Activated T-helper 1 cell treated with anti-CD3 and anti-CD28 coated beads, Interleukin-12 subunit alpha, Interleukin-12 subunit beta, Interleukin-2, Interleukin-4 antibody, amounts not matched to agents 30 ng/mL and 10 ng/mL and 1 ng/mL, durations not matched to agents 14 hours and 24 hours and 36 hours (primary cell): ENCODE measurements around the gene FAM216A. TPM values are rescaled to one million over a fixed set of nuclear protein-coding genes. Genes with fewer than 3 reads are reported as not detected.
"Not testable (repeated sequence)": the region's sequence is repeated elsewhere in the genome, so short reads cannot be mapped to it uniquely, and the experiment has no call there.

Experiments used
- DNase-seq: peaks from one replicate; pipeline ENCODE4 v3.0.0; 2021; ENCODE audit warnings: low spot score
- H3K27ac Mint-ChIP-seq: one replicate; pipeline ENCODE4 v1.8.0; 2021; ENCODE audit warnings: mild to moderate bottlenecking, mixed read lengths
- H3K27me3 Mint-ChIP-seq: one replicate; pipeline ENCODE4 v1.8.0; 2022; ENCODE audit warnings: mild to moderate bottlenecking, moderate library complexity, mixed read lengths; ENCODE audit not compliant: insufficient read depth
- H3K36me3 Mint-ChIP-seq: one replicate; pipeline ENCODE4 v1.8.0; 2021; ENCODE audit warnings: low read depth, mixed read lengths
- H3K4me1 Mint-ChIP-seq: one replicate; pipeline ENCODE4 v1.8.0; 2021; ENCODE audit warnings: low read depth, mixed read lengths
- H3K4me3 Mint-ChIP-seq: one replicate; pipeline ENCODE4 v1.8.0; 2021; ENCODE audit warnings: mild to moderate bottlenecking, moderate library complexity, mixed read lengths
- H3K9me3 Mint-ChIP-seq: one replicate; pipeline ENCODE4 v1.8.0; 2021; ENCODE audit warnings: mixed read lengths
- intact Hi-C: fragments of 100-400 bp; cut with micrococcal nuclease; formaldehyde crosslinking; loops from one replicate; pipeline ENCODE4 v1.15.1; 2024
- total RNA-seq: library from RNA; stranded (reverse); gene quantifications from 2 replicates; pipeline ENCODE4 v1.2.3, GENCODE V29; 2022

The FAM216A gene
- total RNA-seq, 1 donor from 2014 or later: 40.8 TPM

DNA sequence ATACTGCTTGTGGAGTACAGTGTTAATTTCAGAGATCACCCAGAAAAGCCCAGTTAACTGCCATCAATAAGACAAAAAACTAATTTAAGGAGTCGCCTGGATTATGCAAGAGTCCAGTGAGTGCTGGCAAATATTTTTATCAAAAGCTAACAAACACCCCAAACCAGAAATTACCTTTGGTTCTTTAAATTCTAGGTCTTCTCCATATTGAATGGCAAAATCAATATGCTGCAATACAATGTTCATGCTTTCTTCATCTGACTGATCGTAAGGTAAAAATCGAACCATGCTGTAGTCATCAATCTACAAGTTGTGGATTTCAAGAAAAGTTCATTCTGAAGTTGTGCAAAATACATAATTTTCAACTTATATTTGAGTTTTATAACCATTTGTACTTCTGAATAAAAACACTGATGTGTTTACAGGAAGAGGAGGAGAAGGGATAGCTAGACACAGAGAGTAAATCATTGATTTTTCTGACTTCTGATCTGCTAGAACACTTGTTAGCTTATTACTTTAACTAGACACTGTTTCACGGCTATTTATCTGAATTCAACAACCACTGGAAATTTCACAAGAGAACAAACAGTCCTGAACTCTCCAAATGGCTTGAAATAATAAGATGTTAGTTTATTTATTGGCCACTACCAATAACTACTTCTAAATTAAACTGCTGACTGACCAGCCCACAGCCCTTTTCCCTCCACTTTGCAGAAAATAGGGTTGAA is 14.9 kb upstream of the FAM216A start:
- Mint-ChIP-seq H3K27me3 (no peaks in the 10 kb centered on the region), H3K4me1 (peaks cover 19% of the 10 kb centered on the region), H3K36me3 (peaks cover 29% of the 10 kb centered on the region), H3K9me3 (no peaks in the 10 kb centered on the region), H3K4me3 (no peak overlapping the region), H3K27ac (no peak overlapping the region)
- no peak for DNase-seq
- intact Hi-C loops: no loop called here

DNA sequence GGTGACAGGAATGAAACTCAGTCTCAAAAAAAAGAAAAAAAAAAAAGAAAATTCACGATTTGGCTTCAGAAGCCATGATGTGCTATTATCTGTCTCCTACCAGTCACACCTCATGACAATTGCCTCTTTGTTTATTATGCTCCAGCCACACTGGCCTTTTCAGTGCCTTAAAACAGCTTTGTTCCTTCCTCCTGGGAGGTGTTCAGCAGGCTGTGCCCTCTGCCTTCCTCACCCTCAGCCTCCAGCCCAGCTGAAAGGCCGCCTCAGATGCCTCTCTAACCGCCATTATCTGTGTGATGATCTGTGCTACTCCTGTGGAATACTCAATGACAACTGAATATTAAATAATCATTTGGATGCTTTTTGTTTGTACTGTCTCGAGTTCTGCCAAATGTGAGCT is 9.9 kb upstream of the FAM216A start:
- intact Hi-C loops: no loop called here
- peaks cover 24% of the 10 kb centered on the region for H3K36me3 Mint-ChIP-seq
- no peak overlapping the region for H3K4me3 Mint-ChIP-seq
- H3K4me1 Mint-ChIP-seq: peaks cover 6% of the 10 kb centered on the region
- H3K27me3 Mint-ChIP-seq: no peaks in the 10 kb centered on the region
- H3K27ac Mint-ChIP-seq: no peak overlapping the region
- no peaks in the 10 kb centered on the region for H3K9me3 Mint-ChIP-seq
- no peak for DNase-seq

DNA sequence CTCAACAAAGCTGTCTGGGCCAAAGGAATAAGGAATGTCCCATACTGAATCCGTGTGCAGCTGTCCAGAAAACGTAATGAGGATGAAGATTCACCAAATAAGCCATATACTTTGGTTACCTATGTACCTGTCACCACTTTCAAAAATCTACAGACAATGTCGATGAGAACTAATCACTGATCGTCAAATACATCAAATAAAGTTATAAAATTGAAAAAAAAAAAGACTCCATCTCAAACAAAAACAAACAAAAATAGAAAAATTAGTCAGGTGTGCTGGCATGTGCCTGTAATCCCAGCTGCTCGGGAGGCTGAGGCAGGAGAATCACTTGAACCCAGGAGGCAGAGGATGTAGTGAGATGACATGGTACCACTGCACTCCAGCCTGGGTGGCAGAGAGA is 7.5 kb upstream of the FAM216A start:
- H3K4me3 Mint-ChIP-seq, DNase-seq, H3K27me3 Mint-ChIP-seq, H3K9me3 Mint-ChIP-seq, H3K27ac Mint-ChIP-seq: not testable (repeated sequence)
- intact Hi-C loops: loop anchor here (10.0 kb wide), 1 partner anchor 364 kb away; no protein-coding TSS in a partner anchor
- Mint-ChIP-seq H3K4me1 (peaks cover 11% of the 10 kb centered on the region), H3K36me3 (peaks cover 25% of the 10 kb centered on the region)

DNA sequence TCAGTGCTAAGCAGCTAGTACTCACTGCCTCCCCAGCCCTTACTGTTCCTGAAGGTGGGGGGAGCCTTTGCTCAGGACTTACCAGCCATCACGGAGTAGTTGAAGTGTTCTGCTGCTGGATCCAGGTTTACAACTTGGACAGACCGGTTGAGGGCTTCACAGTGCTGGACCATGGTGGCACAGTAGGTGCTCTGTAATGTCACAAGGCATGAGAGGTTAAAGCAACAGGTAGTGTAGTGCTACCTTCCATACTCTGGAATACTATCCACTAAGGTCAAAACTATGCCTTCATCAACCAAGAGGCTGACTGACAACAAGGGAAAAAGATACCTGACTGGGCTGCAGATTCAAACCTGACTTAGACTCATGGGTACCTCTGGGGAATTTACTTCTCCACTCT is 3.6 kb upstream of the FAM216A start:
- no peaks in the 10 kb centered on the region for H3K27me3 Mint-ChIP-seq
- intact Hi-C loops: loop anchor here (10.0 kb wide), 1 partner anchor 360 kb away; no protein-coding TSS in a partner anchor
- no peak overlapping the region for H3K4me3 Mint-ChIP-seq
- H3K27ac Mint-ChIP-seq: no peak overlapping the region
- H3K36me3 Mint-ChIP-seq: peaks cover 15% of the 10 kb centered on the region
- DNase-seq: no peak
- no peaks in the 10 kb centered on the region for H3K9me3 Mint-ChIP-seq
- H3K4me1 Mint-ChIP-seq: peaks cover 29% of the 10 kb centered on the region

DNA sequence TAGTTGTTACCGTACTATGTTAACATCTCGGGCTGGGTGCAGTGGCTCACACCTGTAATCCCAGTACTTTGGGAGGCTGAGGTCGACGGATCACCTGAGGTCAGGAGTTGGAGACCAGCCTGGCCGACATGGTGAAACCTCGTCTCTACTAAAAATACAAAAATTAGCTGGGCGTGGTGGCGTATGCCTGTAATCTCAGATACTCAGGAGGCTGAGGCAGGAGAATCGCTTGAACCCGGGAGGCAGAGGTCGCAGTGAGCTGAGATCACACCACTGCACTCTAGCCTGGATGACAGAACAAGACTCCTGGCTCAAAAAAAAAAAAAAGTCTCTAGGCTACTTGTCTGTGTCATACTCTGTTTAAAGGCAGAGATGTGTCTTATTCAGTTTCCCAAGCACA is 2.9 kb upstream of the FAM216A start:
- peaks cover 18% of the 10 kb centered on the region for H3K36me3 Mint-ChIP-seq
- not testable (repeated sequence) for H3K27me3 Mint-ChIP-seq, H3K27ac Mint-ChIP-seq, H3K4me3 Mint-ChIP-seq, DNase-seq, H3K9me3 Mint-ChIP-seq
- peaks cover 36% of the 10 kb centered on the region for H3K4me1 Mint-ChIP-seq
- intact Hi-C loops: loop anchor here (10.0 kb wide), 1 partner anchor 359 kb away; no protein-coding TSS in a partner anchor

DNA sequence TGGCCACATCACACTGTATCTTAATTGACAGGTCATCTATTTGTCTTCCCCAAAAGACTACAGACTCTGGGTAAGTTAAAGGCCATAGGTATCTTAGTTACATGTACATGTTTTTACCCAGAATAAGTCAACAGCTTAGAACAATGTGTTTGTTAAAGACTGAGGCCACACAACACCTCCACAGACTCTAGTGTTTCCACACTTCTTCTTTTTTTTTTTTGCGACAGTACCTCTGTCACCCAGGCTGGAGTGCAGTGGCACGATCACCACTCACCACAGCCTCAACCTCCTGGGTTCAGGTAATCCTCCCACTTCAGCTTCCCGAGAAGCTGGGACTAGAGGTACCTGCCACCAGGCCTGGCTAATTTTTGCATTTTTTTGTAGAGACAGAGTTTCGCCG is 1.9 kb upstream of the FAM216A start:
- H3K27ac Mint-ChIP-seq: no peak overlapping the region
- intact Hi-C loops: loop anchor here (10.0 kb wide), 1 partner anchor 358 kb away; no protein-coding TSS in a partner anchor
- peaks cover 37% of the 10 kb centered on the region for H3K4me1 Mint-ChIP-seq

DNA sequence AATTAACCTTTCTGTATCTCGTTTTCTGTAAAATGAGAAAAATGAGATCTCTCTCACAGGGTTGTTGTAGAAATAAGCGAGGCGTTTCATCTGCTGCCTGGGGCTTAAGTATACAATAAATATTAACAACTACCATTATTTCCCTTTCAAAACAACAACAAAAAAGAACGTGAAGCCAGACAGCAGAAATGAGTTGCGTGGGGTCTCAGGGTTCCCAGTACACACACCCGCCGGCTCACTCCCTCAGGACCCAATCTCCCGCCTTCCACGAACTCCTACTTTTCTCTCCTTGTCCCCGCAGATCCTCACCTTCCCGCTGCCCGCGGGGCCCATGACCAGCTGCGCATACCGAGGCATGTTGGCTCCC is 815 bp upstream of the FAM216A start:
- no peak for DNase-seq
- peaks cover 20% of the 10 kb centered on the region for H3K36me3 Mint-ChIP-seq
- intact Hi-C loops: loop anchor here (1.0 to 10.0 kb wide), 12 partner anchors 18 to 357 kb away; partner anchors contain the start of genes ANAPC7, ARPC3, ATP2A2 and PPP1CC
- no peaks in the 10 kb centered on the region for H3K27me3 Mint-ChIP-seq
- H3K4me3 Mint-ChIP-seq: peak overlapping the region; percentile 96
- peaks cover 31% of the 10 kb centered on the region for H3K4me1 Mint-ChIP-seq
- H3K27ac Mint-ChIP-seq: peak overlapping the region; percentile 95
- no peaks in the 10 kb centered on the region for H3K9me3 Mint-ChIP-seq

More for the DNA sequence above, 1.9 kb upstream of the FAM216A start:
- H3K9me3 Mint-ChIP-seq: no peaks in the 10 kb centered on the region
- H3K4me3 Mint-ChIP-seq: peak overlapping the region; percentile 96
- DNase-seq: no peak
- H3K27me3 Mint-ChIP-seq: no peaks in the 10 kb centered on the region
- H3K36me3 Mint-ChIP-seq: peaks cover 21% of the 10 kb centered on the region

DNA sequence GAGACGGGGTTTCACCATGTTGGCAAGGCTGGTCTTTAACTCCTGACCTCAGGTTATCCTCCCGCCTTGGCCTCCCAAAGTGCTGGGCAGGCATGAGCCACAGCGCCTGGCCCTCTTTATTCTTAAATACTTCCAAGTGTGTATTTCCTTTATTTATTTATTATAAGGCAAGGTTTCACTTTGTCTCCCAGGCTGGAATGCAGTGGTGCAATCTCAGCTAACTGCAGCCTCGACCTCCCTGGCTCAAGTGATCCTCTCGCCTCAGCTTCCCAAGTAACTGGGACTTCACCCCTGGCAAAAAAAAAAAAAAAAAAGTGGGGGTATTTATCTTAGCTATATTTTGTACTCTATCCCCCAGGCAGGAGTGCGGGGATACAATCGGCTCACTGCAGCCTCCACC is 6.8 kb downstream of the FAM216A start:
- no peak for DNase-seq
- no peaks in the 10 kb centered on the region for H3K27me3 Mint-ChIP-seq
- no peak overlapping the region for H3K27ac Mint-ChIP-seq
- no peaks in the 10 kb centered on the region for H3K9me3 Mint-ChIP-seq
- peaks cover 23% of the 10 kb centered on the region for H3K36me3 Mint-ChIP-seq
- no peak overlapping the region for H3K4me3 Mint-ChIP-seq
- intact Hi-C loops: no loop called here
- peaks cover 9% of the 10 kb centered on the region for H3K4me1 Mint-ChIP-seq

DNA sequence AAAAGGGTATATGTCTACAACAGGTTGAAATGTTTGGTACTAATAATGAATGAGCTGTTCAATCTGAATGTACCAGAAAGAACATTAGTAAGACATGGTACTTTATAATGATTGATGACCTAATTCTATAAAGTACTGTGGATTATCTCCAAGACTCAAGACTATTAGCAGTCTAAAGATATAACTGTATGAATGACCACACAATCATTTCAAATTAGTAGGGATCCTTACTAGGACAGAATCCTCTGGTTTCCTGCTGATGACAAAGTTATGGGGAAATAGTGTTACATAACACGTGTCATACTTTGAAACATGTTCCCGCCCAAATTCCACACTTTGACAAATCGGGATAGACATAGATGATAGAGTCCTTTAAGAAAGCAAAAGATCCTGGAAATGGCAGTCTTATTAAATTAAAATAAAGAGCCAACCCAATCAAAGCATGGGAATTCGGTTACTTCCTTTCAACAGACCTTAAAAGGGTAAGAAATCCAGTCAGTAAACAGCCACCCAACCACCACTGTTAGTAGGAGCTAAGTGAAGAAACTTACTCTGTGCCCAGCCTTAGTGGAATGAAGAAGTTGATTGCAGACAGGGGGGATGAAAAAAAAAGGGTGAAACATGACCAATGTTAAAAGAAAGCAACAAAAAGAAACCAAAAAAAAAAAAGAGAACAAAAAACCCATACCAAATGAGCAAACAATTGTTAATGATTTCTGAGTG is 30.5 kb downstream of the FAM216A start:
- Mint-ChIP-seq H3K27ac (peak overlapping the region; percentile 73), H3K27me3 (no peaks in the 10 kb centered on the region), H3K4me1 (peaks cover 29% of the 10 kb centered on the region), H3K9me3 (peaks cover 4% of the 10 kb centered on the region), H3K36me3 (peaks cover 26% of the 10 kb centered on the region), H3K4me3 (peak overlapping the region; percentile 70)
- DNase-seq: no peak
- intact Hi-C loops: no loop called here

DNA sequence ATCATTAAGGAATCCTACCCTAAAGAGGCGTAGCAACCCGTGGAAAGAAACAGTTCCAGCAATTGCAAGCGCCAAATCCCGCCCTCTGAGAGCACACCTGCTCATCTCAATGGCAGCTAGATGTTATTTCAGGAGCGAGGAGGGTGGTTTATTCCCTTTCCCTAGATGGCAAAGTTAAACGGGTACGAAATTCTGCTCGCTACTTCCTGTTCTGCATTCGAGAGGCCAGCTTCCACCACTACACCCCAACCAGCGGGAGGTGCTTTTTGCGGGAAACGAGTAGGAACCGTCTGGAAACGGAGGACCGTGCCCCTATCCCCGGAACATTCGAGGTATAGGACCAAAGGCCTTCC is 32.7 kb downstream of the FAM216A start:
- no peaks in the 10 kb centered on the region for H3K27me3 Mint-ChIP-seq
- H3K4me1 Mint-ChIP-seq: peaks cover 29% of the 10 kb centered on the region
- intact Hi-C loops: loop anchor here (5.0 kb wide), 2 partner anchors 186 to 379 kb away; partner anchors contain the start of genes HVCN1 and IFT81
- no peak for DNase-seq
- peak overlapping the region; percentile 90 for H3K27ac Mint-ChIP-seq
- H3K4me3 Mint-ChIP-seq: peak overlapping the region; percentile 90
- H3K9me3 Mint-ChIP-seq: peaks cover 4% of the 10 kb centered on the region
- peaks cover 18% of the 10 kb centered on the region for H3K36me3 Mint-ChIP-seq

DNA sequence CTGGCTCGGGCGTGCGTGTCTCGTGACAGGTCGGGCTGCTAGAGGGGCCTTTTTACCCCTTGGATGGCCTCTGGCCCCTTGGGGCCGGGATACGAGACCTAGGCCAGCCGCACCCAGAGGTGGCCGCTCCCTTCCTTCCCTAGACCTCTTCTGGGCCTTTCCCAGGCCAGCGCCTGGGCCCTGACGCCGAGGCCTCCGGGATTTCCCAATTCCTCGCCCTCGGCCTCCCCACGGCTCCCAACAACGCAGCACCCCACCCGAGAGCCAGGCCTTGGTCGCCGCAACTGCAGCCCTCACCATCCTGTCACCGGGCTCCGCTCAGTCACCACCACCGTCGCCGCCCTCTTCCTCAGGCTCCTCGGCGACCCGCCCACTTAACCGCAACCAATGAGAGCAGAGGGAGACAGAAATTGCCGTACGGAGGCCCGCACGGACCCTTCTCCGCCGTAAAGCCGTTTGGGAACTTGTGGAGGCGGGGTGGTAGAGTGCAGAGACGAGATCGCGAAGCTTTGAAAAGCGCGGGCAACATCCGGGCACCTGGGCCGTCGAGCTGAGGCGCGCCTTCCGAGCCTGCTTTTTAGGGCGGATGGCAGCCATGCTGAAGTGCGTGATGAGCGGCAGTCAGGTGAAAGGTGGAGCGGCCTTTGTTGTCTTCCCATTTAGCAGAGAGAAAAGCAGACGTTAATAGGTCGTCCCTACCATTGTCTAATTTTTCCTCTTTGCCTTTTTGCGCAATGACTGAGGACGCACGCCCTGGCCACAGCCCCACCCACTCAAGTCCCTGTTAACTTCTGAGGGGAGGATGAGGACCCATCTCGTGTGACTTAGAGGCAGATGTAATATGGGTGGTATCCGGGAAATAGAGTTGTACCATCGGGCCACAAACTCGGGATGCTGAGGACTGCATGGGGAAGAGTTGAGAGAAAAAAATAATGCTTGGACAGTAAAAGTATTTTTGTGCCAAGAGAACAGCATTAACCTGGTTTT is 33.4 kb downstream of the FAM216A start, which contains the start of the genes RAD9B and VPS29:
RAD9B (plus strand) TSS at position 580 of the 987 bp plus-strand sequence; CDS start at position 587, 7 bp downstream.
VPS29 (minus strand) TSS at position 360 of the 987 bp plus-strand sequence; CDS start at position 300, 60 bp downstream.
- peaks cover 16% of the 10 kb centered on the region for H3K36me3 Mint-ChIP-seq
- H3K4me1 Mint-ChIP-seq: peaks cover 29% of the 10 kb centered on the region
- peak; percentile 99 for DNase-seq
- intact Hi-C loops: loop anchor here (1.0 to 5.0 kb wide), 7 partner anchors 34 to 380 kb away; partner anchors contain the start of genes ANAPC7, ARPC3, ATP2A2 and FAM216A
- H3K9me3 Mint-ChIP-seq: peaks cover 4% of the 10 kb centered on the region
- H3K4me3 Mint-ChIP-seq: peak within 1 kb of the TSS; percentile 90
- H3K27me3 Mint-ChIP-seq: no peaks in the 10 kb centered on the region
- H3K27ac Mint-ChIP-seq: peak within 1 kb of the TSS; percentile 90

DNA sequence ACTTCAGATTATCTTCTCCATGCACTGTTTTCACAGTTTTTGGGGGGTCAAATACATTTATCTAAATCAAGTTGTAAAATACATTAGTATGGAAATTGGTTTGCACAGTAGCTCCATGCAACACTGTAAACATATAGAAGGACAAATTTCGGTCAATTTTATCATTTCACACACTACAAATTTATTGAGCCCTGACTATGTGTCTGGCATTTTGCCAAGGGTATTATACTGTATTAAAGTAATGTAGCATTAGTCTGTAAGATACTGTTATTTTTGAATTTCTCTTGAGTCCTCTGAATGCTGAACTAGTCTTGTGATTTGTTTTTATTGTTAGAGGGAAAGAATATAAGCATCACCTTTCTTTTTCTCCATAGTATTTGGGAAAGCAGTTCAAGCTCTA is 34.8 kb downstream of the FAM216A start:
- no peak overlapping the region for H3K27ac Mint-ChIP-seq
- H3K4me1 Mint-ChIP-seq: peaks cover 29% of the 10 kb centered on the region
- peaks cover 4% of the 10 kb centered on the region for H3K9me3 Mint-ChIP-seq
- DNase-seq: no peak
- H3K4me3 Mint-ChIP-seq: no peak overlapping the region
- no peaks in the 10 kb centered on the region for H3K27me3 Mint-ChIP-seq
- H3K36me3 Mint-ChIP-seq: peaks cover 13% of the 10 kb centered on the region
- intact Hi-C loops: loop anchor here (2.0 to 5.0 kb wide), 3 partner anchors 184 to 381 kb away; partner anchors contain the start of genes ATP2A2, HVCN1 and IFT81
